OCI-LY7 (cell line): ENCODE measurements around the gene RNF224.

Experiments
- EZH2phosphoT487 ChIP-seq: fragments of 200-600 bp; sonication (generic); IDR thresholded peaks from 2 replicates; pipeline ENCODE4 v1.6.1; 2018; ENCODE audit warnings: low read depth, borderline replicate concordance, mild to moderate bottlenecking, mixed run types, antibody characterized with exemption, low read length, moderate library complexity, mixed read lengths
- TF ChIP-seq, protein P1 (sequence below): fragments of 200-600 bp; sonication (generic); conservative IDR thresholded peaks from 2 replicates; pipeline ENCODE4 v1.5.1; 2014; ENCODE audit warnings: mild to moderate bottlenecking, antibody characterized with exemption, low read length, moderate library complexity, mixed read lengths

DNA sequence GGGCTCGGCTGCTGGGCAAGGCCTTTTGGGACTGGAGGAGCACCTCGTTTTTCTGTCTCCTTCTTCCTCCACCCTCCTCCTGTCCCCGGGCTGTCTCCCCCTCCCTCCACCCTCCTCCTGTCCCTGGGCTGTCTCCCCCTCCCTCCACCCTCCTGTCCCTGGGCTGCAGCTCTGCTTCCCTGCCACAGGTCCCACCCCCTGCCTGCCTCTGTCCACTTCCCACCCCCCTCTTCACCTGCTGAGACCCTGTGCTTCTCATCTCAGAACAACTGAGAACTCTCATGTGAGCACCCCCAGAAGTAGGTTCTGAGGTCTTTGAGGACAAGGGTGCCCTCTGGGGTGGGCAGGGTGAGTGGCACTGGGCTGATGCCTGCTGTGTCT lies 44.4 kb downstream of the RNF224 start:
- TF ChIP-seq, protein P1, sequence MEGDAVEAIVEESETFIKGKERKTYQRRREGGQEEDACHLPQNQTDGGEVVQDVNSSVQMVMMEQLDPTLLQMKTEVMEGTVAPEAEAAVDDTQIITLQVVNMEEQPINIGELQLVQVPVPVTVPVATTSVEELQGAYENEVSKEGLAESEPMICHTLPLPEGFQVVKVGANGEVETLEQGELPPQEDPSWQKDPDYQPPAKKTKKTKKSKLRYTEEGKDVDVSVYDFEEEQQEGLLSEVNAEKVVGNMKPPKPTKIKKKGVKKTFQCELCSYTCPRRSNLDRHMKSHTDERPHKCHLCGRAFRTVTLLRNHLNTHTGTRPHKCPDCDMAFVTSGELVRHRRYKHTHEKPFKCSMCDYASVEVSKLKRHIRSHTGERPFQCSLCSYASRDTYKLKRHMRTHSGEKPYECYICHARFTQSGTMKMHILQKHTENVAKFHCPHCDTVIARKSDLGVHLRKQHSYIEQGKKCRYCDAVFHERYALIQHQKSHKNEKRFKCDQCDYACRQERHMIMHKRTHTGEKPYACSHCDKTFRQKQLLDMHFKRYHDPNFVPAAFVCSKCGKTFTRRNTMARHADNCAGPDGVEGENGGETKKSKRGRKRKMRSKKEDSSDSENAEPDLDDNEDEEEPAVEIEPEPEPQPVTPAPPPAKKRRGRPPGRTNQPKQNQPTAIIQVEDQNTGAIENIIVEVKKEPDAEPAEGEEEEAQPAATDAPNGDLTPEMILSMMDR: no peak
- no peak for TF ChIP-seq EZH2phosphoT487
